GM10847 (cell line): ENCODE results near the gene SAXO1.

Experiments used
- POLR2A ChIP-seq: IDR thresholded peaks from 2 replicates; pipeline ENCODE4 v1.6.1; 2011; ENCODE audit not compliant: insufficient read length; ENCODE audit errors: extremely low read depth

Gene SAXO1

GRCh38 chr9:18939943-18940342 lies 93.1 kb downstream of the SAXO1 start:
- no peak for TF ChIP-seq POLR2A

- TF ChIP-seq POLR2A = no peak
Observed at GRCh38 chr9:18936094-18936871, 96.7 kb downstream of the SAXO1 start.

GRCh38 chr9:18935541-18935940 lies 97.5 kb downstream of the SAXO1 start:
- no peak for TF ChIP-seq POLR2A

- TF ChIP-seq POLR2A = no peak
Observed at GRCh38 chr9:18928711-18929110, 104.3 kb downstream of the SAXO1 start.

GRCh38 chr9:18926513-18926912 lies 106.5 kb downstream of the SAXO1 start:
- TF ChIP-seq POLR2A = no peak

- TF ChIP-seq POLR2A = no peak
Observed at GRCh38 chr9:18925880-18926279, 107.1 kb downstream of the SAXO1 start.

- no peak for TF ChIP-seq POLR2A
Observed at GRCh38 chr9:18923671-18924430, 109.2 kb downstream of the SAXO1 start.

- TF ChIP-seq POLR2A = no peak
Observed at GRCh38 chr9:18923167-18923566, 109.8 kb downstream of the SAXO1 start.

- no peak for TF ChIP-seq POLR2A
Observed at GRCh38 chr9:18922161-18922885, 110.7 kb downstream of the SAXO1 start.

- no peak for TF ChIP-seq POLR2A
Observed at GRCh38 chr9:18921366-18922075, 111.5 kb downstream of the SAXO1 start.

- no peak for TF ChIP-seq POLR2A
Observed at GRCh38 chr9:18920141-18921084, 112.6 kb downstream of the SAXO1 start.

GRCh38 chr9:18911714-18912342 lies 121.2 kb downstream of the SAXO1 start:
- no peak for TF ChIP-seq POLR2A

- no peak for TF ChIP-seq POLR2A
Observed at GRCh38 chr9:18910916-18911315, 122.1 kb downstream of the SAXO1 start.

- TF ChIP-seq POLR2A = no peak
Observed at GRCh38 chr9:18910435-18910834, 122.6 kb downstream of the SAXO1 start.
